Nephron (organoid): ENCODE data around the gene MAX.

Source experiments
- H3K27ac Mint-ChIP-seq, 3 experiments: 2 replicates each; pipeline ENCODE4 v1.8.0; 2020; ENCODE audit warnings: mixed read lengths in 3 of 3, mild to moderate bottlenecking in 2 of 3, moderate library complexity in 1 of 3
- H3K27me3 Mint-ChIP-seq: 2 replicates; pipeline ENCODE4 v1.8.0; 2021; ENCODE audit warnings: low read depth, mild to moderate bottlenecking, moderate library complexity, mixed read lengths
- H3K36me3 Mint-ChIP-seq: 2 replicates; pipeline ENCODE4 v1.8.0; 2020; ENCODE audit warnings: low read depth, mixed read lengths
- H3K4me1 Mint-ChIP-seq: 2 replicates; pipeline ENCODE4 v1.8.0; 2020; ENCODE audit warnings: mixed read lengths
- H3K4me3 Mint-ChIP-seq, 3 experiments: 2 replicates each; pipeline ENCODE4 v1.8.0; 2020; ENCODE audit warnings: mild to moderate bottlenecking in 3 of 3, mixed read lengths in 3 of 3, moderate library complexity in 2 of 3
- H3K9me3 Mint-ChIP-seq: 2 replicates; pipeline ENCODE4 v1.8.0; 2020; ENCODE audit warnings: mixed read lengths
- CTCF ChIP-seq, 3 experiments: fragments of 200-600 bp; sonication (generic); IDR thresholded peaks; one replicate each; pipeline ENCODE4 v1.5.0; 2021; ENCODE audit warnings: antibody characterized with exemption in 3 of 3; ENCODE audit not compliant: unreplicated experiment in 3 of 3

The MAX gene

GRCh38 chr14:65028937-65029336, 73.4 kb downstream of the MAX start:
- no peak for TF ChIP-seq CTCF (IDR thresholded peaks at IDR 0.05; ENCODE audit: unreplicated experiment in 3 of 3)
- no peak overlapping the region for H3K4me3 Mint-ChIP-seq
- no peaks in the 10 kb centered on the region for H3K27me3 Mint-ChIP-seq
- H3K27ac Mint-ChIP-seq = no peak overlapping the region
- H3K36me3 Mint-ChIP-seq = peaks cover 57% of the 10 kb centered on the region
- H3K9me3 Mint-ChIP-seq = no peaks in the 10 kb centered on the region
- H3K4me1 Mint-ChIP-seq = no peaks in the 10 kb centered on the region

GRCh38 chr14:65027127-65027799, 75.1 kb downstream of the MAX start:
- Mint-ChIP-seq H3K4me3 (no peak overlapping the region), H3K36me3 (peaks cover 45% of the 10 kb centered on the region), H3K9me3 (no peaks in the 10 kb centered on the region), H3K4me1 (no peaks in the 10 kb centered on the region), H3K27me3 (no peaks in the 10 kb centered on the region), H3K27ac (no peak overlapping the region)
- no peak for TF ChIP-seq CTCF (IDR thresholded peaks at IDR 0.05; ENCODE audit: unreplicated experiment in 3 of 3)

DNA sequence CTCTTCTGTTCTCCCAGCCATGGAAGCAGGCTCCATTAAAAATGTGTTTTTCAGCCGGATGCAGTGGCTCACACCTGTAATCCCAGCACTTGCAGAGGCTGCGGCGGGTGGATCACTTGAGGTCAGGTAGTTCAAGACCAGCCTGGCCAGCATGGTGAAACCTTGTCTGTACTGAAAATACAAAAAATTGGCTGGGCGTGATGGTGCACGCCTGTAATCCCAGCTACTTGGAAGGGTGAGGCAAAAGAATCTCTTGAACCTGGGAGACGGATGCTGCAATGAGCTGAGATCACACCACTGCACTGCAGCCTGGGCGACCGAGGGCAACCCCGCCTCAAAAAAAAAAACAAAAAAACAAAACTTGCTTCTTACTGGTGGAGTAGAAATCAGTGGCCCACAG, 75.8 kb downstream of the MAX start:
- H3K9me3 Mint-ChIP-seq = no peaks in the 10 kb centered on the region
- peaks cover 44% of the 10 kb centered on the region for H3K36me3 Mint-ChIP-seq
- no peaks in the 10 kb centered on the region for H3K4me1 Mint-ChIP-seq
- TF ChIP-seq CTCF (IDR thresholded peaks at IDR 0.05; ENCODE audit: unreplicated experiment in 3 of 3) = no peak
- H3K4me3 Mint-ChIP-seq = no peak overlapping the region
- H3K27me3 Mint-ChIP-seq = no peaks in the 10 kb centered on the region
- H3K27ac Mint-ChIP-seq = no peak overlapping the region

GRCh38 chr14:65025818-65026217, 76.5 kb downstream of the MAX start:
- Mint-ChIP-seq H3K36me3 (peaks cover 40% of the 10 kb centered on the region), H3K27me3 (no peaks in the 10 kb centered on the region)

More at GRCh38 chr14:65025818-65026217, 76.5 kb downstream of the MAX start:
- Mint-ChIP-seq H3K4me1 (no peaks in the 10 kb centered on the region), H3K27ac (no peak overlapping the region), H3K4me3 (no peak overlapping the region), H3K9me3 (no peaks in the 10 kb centered on the region)
- no peak for TF ChIP-seq CTCF (IDR thresholded peaks at IDR 0.05; ENCODE audit: unreplicated experiment in 3 of 3)
